ENCODE data around the gene SH2D2A. TPM values are rescaled to one million over a fixed set of nuclear protein-coding genes. Genes with fewer than 3 reads are reported as not detected.
A peak's percentile ranks its signal among the peaks of the same experiment; 100 is the strongest.

The SH2D2A gene
- total and polyA plus RNA-seq, 2 experiments from 2014 or later, result 0.18 to 0.60 TPM

GRCh38 chr1:156807627-156808026 lies 9.0 kb downstream of the SH2D2A start:
- H3K4me1 ChIP-seq (ENCODE audit: insufficient read depth), result peaks cover 5% of the 10 kb centered on the region
- WGBS (ENCODE audit: low lambda C conversion rate, missing lambda C conversion rate), result 95% methylated on average over 2 of the region's 2 CpGs
- H3K4me2 ChIP-seq, result no peak overlapping the region
- H3K4me3 ChIP-seq, result no peak overlapping the region
- TF ChIP-seq EZH2 (IDR thresholded peaks at IDR 0.05; ENCODE audit: borderline replicate concordance), result no peak
- TF ChIP-seq CTCF (IDR thresholded peaks at IDR 0.05; ENCODE audit: poor library complexity), result no peak
- TF ChIP-seq EZH2phosphoT487 (IDR thresholded peaks at IDR 0.05; ENCODE audit: low read depth, severe bottlenecking, unreplicated experiment), result no peak
- H4K20me1 ChIP-seq (ENCODE audit: insufficient read depth, poor library complexity, severe bottlenecking), result no peaks in the 10 kb centered on the region
- no peak for DNase-seq (ENCODE audit: low spot score)
- H2AFZ ChIP-seq, result no peak overlapping the region
- H3K36me3 ChIP-seq (replicated peaks; ENCODE audit: insufficient read depth, low read depth), result no peaks in the 10 kb centered on the region
- no peak overlapping the region for H3K27ac ChIP-seq
- H3K27me3 ChIP-seq, result no peaks in the 10 kb centered on the region
- no peaks in the 10 kb centered on the region for H3K79me2 ChIP-seq
- H3K9me2 ChIP-seq (replicated peaks; ENCODE audit: insufficient read depth), result no peaks in the 10 kb centered on the region
- no peaks in the 10 kb centered on the region for H3K9me3 ChIP-seq (ENCODE audit: low read depth)

GRCh38 chr1:156806512-156807440 lies 9.9 kb downstream of the SH2D2A start:
- no peak for TF ChIP-seq EZH2phosphoT487 (IDR thresholded peaks at IDR 0.05; ENCODE audit: low read depth, severe bottlenecking, unreplicated experiment)
- no peak for TF ChIP-seq EZH2 (IDR thresholded peaks at IDR 0.05; ENCODE audit: borderline replicate concordance)
- no peak for TF ChIP-seq CTCF (IDR thresholded peaks at IDR 0.05; ENCODE audit: poor library complexity)
- H2AFZ ChIP-seq, result no peak overlapping the region
- peaks cover 8% of the 10 kb centered on the region for H3K4me1 ChIP-seq (ENCODE audit: insufficient read depth)
- H3K9me2 ChIP-seq (replicated peaks; ENCODE audit: insufficient read depth), result no peaks in the 10 kb centered on the region
- no peaks in the 10 kb centered on the region for H4K20me1 ChIP-seq (ENCODE audit: insufficient read depth, poor library complexity, severe bottlenecking)
- H3K4me3 ChIP-seq, result no peak overlapping the region
- H3K4me2 ChIP-seq, result no peak overlapping the region
- no peaks in the 10 kb centered on the region for H3K9me3 ChIP-seq (ENCODE audit: low read depth)
- no peaks in the 10 kb centered on the region for H3K36me3 ChIP-seq (replicated peaks; ENCODE audit: insufficient read depth, low read depth)
- H3K79me2 ChIP-seq, result no peaks in the 10 kb centered on the region
- H3K27me3 ChIP-seq, result no peaks in the 10 kb centered on the region
- no peak overlapping the region for H3K27ac ChIP-seq
- 94% methylated on average over 7 of the region's 7 CpGs for WGBS (ENCODE audit: low lambda C conversion rate, missing lambda C conversion rate)
- DNase-seq (ENCODE audit: low spot score), result no peak

- Histone ChIP-seq H3K36me3 (replicated peaks; ENCODE audit: insufficient read depth, low read depth) (no peaks in the 10 kb centered on the region), H3K79me2 (no peaks in the 10 kb centered on the region), H3K27ac (peak overlapping the region; percentile 37), H3K9me2 (replicated peaks; ENCODE audit: insufficient read depth) (no peaks in the 10 kb centered on the region), H3K4me3 (no peak overlapping the region), H2AFZ (no peak overlapping the region), H3K4me2 (no peak overlapping the region), H3K27me3 (no peaks in the 10 kb centered on the region), H3K4me1 (ENCODE audit: insufficient read depth) (peaks cover 12% of the 10 kb centered on the region), H4K20me1 (ENCODE audit: insufficient read depth, poor library complexity, severe bottlenecking) (no peaks in the 10 kb centered on the region), H3K9me3 (ENCODE audit: low read depth) (no peaks in the 10 kb centered on the region)
- 81% methylated on average over 3 of the region's 3 CpGs for WGBS (ENCODE audit: low lambda C conversion rate, missing lambda C conversion rate)
- TF ChIP-seq CTCF (IDR thresholded peaks at IDR 0.05; ENCODE audit: poor library complexity), result no peak
- no peak for TF ChIP-seq EZH2phosphoT487 (IDR thresholded peaks at IDR 0.05; ENCODE audit: low read depth, severe bottlenecking, unreplicated experiment)
- no peak for TF ChIP-seq EZH2 (IDR thresholded peaks at IDR 0.05; ENCODE audit: borderline replicate concordance)
- peak; percentile 63 for DNase-seq (ENCODE audit: low spot score)
Observed at GRCh38 chr1:156805766-156806511, 10.7 kb downstream of the SH2D2A start.
